Mononuclear cell (primary cell): Measurements from ENCODE around the gene PCDH9. TPM values are rescaled to one million over a fixed set of nuclear protein-coding genes. Genes with fewer than 3 reads are reported as not detected.

Source experiments
- H3K27me3 ChIP-seq: 2 replicates; pipeline ENCODE4 v1.6.0; 2011; ENCODE audit warnings: low read length, control low read depth; ENCODE audit not compliant: insufficient read depth
- H3K4me1 ChIP-seq: 2 replicates; pipeline ENCODE4 v1.5.1; 2011; ENCODE audit warnings: mild to moderate bottlenecking, low read length, control low read depth; ENCODE audit not compliant: insufficient read depth
- H3K4me3 ChIP-seq: 2 replicates; pipeline ENCODE4 v1.5.1; 2011; ENCODE audit warnings: mild to moderate bottlenecking, low read length, moderate library complexity
- H3K9me3 ChIP-seq: 2 replicates; pipeline ENCODE4 v1.5.1; 2011; ENCODE audit warnings: low read depth, mild to moderate bottlenecking, control low read depth, low read length
- total RNA-seq: library from RNA; depleted of rRNA; stranded (reverse); fragments of >200 nt; gene quantifications from one replicate; pipeline ENCODE4 v1.2.3, GENCODE V29; 2012

Gene PCDH9
- total RNA-seq, 1 donor, result 1.5 TPM

DNA sequence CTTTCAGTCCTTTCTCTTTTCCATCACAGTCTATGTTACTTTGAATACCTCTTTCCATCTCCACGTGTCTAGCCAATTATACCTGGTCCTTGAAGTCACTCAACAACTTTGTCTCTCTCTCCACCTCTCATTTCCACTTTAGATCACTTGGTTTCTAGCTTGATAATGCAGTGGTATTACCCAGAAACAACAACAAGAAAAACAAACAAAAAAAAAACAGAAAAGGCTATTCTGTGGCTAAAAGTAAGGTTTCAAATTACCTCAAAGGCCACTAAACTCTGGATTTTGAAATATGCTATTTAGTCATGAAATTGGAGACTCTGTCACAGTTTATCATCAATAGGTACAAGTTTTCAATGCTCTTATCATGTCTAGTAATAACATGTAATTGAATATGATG lies 184.8 kb downstream of the PCDH9 start:
- H3K9me3 ChIP-seq, result no peaks in the 10 kb centered on the region
- H3K4me1 ChIP-seq, result no peaks in the 10 kb centered on the region
- no peaks in the 10 kb centered on the region for H3K27me3 ChIP-seq
- H3K4me3 ChIP-seq, result no peak overlapping the region

DNA sequence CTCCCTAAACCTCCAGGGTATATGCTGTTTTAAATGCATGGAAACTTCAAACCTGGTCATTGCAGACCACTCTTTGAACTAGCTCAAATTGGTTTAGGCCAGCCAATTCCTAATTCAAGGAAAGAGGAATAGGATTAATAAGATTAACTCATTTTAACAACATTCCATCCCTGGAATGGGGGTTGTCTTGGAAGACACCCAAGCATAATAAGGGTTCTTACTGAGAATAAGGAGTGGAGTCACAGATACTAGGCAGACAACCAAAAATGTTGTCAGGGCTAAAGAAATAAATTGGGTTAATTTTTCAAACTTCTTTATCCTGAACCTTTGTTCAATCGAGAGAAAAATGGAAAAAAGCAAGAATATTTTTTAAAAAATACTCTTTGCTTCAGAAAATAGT lies 186.2 kb downstream of the PCDH9 start:
- Histone ChIP-seq H3K4me3 (no peak overlapping the region), H3K4me1 (no peaks in the 10 kb centered on the region), H3K9me3 (no peaks in the 10 kb centered on the region), H3K27me3 (no peaks in the 10 kb centered on the region)

DNA sequence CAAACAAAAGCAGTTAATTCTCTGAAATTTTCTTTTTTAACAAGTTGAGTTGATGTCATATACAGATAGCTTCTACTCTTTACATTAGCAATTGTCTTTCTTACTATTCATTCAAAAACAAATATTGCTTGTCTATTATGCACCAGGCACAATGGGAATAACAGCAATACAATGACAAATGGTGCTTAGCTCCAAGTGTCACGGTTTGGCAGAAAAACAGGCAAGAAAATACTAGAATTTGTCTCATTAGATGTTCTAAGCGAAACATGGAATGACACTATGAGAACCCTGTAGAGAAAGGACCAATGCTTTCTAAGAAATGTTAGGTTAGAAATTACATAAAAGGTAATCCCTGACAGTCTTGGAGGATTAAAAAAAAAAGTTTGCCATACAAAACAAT lies 187.6 kb downstream of the PCDH9 start:
- Histone ChIP-seq H3K9me3 (no peaks in the 10 kb centered on the region), H3K4me3 (no peak overlapping the region), H3K27me3 (no peaks in the 10 kb centered on the region), H3K4me1 (no peaks in the 10 kb centered on the region)

DNA sequence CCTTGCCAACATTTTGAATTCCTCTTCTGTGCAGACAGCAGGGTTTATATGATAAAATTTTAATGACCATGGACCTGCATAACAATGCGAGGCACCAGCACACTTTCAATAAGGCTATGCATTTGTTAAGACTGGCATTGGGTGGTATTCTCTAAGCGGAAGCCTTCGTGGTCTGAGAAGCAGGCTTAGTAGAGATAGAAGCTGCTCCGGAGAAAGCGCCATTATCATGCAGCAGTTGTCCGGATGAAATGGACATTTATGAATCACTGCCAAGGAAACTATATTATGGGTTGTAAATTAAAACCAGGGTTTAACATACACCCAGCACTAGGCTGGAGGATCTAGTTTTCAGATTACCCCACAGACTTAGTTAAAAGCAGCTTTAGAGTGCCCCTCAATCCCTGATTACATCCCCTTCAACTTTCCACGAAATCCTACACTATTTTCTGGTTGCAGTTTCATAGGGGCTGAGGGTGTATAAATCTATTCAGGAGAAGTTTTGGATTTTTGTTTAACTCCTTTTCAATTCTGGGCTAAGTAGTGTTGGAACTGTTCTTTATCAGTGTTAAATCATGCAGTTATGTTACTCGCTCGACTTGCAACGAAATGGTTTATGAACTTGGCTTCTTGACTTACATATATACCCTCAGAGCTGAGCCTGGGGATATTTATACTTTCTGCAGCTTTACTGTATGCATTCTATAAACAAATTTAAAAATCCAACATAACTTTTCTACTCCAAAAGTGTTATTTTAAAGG lies 193.3 kb downstream of the PCDH9 start:
- H3K27me3 ChIP-seq, result no peaks in the 10 kb centered on the region
- H3K9me3 ChIP-seq, result no peaks in the 10 kb centered on the region
- no peaks in the 10 kb centered on the region for H3K4me1 ChIP-seq
- H3K4me3 ChIP-seq, result no peak overlapping the region

DNA sequence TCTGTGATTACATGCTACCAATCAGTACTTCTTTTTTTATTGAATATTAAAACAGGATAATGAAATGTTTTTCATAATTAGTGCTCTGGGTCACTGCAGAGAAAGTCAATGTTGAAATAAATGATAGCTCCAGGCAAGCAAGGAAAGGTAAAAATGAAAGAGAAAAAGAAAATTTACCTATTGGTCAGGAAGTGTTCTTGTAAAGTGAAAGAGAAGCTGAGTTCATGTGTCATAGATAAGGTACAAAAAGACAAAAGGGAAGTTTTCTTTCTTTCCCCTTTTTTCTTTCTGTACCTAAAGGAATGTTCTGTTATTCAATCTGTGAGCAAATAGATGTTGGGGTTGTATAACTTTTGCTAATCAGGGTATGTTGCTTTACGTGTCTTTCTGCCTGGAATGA lies 197.0 kb downstream of the PCDH9 start:
- Histone ChIP-seq H3K4me1 (no peaks in the 10 kb centered on the region), H3K9me3 (no peaks in the 10 kb centered on the region), H3K4me3 (no peak overlapping the region), H3K27me3 (no peaks in the 10 kb centered on the region)

DNA sequence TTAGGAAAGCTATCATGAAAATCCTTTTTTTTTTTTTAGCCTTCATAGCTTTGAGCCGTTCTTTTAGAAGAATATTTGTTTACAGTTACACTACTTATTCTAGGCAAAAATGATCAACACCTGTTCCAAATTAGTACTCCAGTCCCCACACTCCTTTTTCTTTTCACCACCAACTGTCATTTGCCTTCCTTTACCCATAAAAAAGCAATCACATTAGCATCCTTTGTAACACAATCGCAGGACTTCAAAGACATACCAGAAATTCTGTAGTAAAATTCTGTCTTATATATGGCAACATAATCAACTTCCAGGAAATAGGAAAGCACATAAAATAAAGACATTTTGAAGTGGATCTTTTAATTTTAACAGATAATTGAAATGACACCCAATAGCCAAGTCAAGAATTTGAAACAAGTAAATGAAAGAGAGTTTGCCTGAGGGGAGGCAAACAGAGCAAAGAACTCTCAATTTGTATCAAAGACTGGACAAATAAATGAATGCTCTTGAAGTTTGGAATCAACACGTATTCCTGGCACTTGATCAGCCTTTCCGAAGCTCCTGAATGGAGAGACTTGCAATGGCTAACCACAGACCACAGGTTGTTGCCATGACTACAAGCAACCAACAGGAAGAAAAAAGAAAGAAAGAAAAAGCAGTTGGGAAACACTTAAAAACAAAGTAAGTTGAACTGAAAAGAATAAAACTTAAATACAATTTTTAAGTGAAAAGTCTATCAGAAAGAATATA lies 206.8 kb downstream of the PCDH9 start:
- no peaks in the 10 kb centered on the region for H3K4me1 ChIP-seq
- no peaks in the 10 kb centered on the region for H3K9me3 ChIP-seq
- H3K4me3 ChIP-seq, result no peak overlapping the region
- no peaks in the 10 kb centered on the region for H3K27me3 ChIP-seq

DNA sequence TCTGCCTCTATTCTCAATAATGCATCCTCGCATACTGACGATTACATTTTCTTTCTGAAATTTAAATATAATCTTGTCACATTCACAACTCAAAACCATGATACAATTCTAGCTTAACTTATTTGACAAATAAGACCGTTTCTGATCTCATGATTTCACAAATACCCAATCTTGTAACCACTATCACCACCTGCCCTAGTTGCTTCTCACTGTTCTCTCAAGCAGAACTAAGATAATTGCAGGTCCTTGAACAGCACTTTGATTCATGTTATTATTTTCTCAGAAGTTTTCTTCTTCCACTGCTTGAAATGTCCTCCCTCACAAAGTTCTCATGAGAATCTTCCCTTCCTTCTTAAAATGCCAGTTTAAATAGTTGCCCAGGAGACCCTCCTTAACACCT lies 211.4 kb downstream of the PCDH9 start:
- Histone ChIP-seq H3K4me1 (no peaks in the 10 kb centered on the region), H3K9me3 (no peaks in the 10 kb centered on the region), H3K27me3 (no peaks in the 10 kb centered on the region), H3K4me3 (no peak overlapping the region)

DNA sequence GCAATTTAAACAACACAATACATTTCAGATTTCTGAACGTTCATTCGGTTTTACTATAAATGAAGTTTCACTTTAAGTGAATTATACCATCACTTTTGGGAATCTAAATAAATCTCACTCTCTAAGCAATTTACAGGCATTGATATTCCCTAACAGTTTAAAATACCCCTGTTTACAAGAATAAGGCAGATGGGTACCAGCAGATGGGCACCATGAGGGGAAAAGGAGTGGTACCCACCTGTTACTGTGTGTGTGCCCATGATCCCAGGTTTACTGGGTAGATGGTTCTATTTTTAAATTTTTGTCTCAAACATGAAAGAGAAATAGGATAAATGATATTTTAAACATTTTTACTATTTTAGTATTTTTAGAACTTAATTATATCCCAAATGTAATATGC lies 212.9 kb downstream of the PCDH9 start:
- Histone ChIP-seq H3K27me3 (no peaks in the 10 kb centered on the region), H3K4me1 (no peaks in the 10 kb centered on the region), H3K9me3 (no peaks in the 10 kb centered on the region), H3K4me3 (no peak overlapping the region)

DNA sequence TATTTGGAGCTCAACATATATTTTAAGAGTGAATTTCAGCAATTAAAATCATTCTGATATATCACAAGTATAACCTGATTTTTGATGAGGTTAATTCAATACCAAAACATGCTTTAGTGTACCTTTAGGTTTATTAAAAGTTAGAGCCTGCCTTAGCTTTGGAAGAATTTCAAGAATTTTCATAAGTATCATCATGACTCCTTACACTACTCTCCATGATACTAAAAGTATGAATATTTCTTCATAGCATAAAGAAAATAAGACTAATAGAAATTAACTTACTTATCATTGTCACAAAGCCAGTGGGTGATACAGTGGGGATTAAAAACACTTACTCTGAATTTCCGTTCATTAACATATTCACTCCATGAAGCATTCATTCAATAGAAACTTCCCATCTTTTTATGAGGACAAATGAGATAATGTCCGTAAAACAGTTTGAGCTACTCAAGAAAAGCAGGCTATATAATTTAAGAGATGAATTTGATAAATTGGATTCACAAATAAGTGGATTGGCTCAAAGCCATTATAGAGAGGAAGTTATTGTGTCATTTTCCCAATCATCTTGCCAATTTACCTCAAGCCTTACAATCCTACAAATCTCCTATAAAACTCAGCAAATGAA lies 214.0 kb downstream of the PCDH9 start:
- no peaks in the 10 kb centered on the region for H3K27me3 ChIP-seq
- no peaks in the 10 kb centered on the region for H3K9me3 ChIP-seq
- H3K4me1 ChIP-seq, result no peaks in the 10 kb centered on the region
- H3K4me3 ChIP-seq, result no peak overlapping the region

DNA sequence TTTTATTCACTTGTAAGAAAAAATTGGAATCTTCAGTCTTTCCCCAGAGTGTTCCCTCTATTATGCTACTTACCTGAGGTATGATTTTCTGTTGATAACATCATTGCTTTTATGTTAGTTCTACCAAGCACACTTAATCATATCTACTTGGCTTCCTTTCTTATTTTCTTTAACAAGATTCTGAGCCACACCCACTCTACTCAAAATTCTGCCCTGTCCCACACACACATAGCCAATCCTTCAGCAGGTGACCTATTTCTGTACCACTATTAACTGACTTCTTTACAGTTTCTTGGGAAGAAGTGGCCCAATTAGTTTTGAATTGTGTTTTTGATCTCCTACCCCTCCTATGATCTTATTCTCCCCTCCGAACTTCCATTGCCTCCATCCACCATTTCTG lies 215.7 kb downstream of the PCDH9 start:
- peaks cover 1% of the 10 kb centered on the region for H3K9me3 ChIP-seq
- no peak overlapping the region for H3K4me3 ChIP-seq
- no peaks in the 10 kb centered on the region for H3K4me1 ChIP-seq
- no peaks in the 10 kb centered on the region for H3K27me3 ChIP-seq

DNA sequence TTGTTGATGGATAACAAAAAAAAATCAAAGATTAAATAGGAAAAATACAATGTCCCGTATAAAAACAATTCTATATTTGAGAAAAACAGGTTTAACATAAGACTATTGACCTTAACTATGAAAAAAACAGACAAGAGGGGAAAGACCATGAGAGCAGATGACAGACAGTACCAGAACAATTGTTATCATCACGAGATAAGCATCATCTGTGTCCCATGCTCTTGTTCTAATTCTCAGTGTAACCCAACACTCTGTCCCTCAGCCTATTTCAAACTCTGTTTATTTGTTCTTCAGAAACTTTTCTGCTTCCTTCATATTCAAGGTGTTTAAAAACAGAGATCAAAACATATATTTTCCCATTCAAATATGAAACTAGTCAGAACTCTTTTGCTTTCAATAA lies 216.4 kb downstream of the PCDH9 start:
- Histone ChIP-seq H3K4me3 (no peak overlapping the region), H3K9me3 (peaks cover 4% of the 10 kb centered on the region), H3K27me3 (no peaks in the 10 kb centered on the region), H3K4me1 (no peaks in the 10 kb centered on the region)

DNA sequence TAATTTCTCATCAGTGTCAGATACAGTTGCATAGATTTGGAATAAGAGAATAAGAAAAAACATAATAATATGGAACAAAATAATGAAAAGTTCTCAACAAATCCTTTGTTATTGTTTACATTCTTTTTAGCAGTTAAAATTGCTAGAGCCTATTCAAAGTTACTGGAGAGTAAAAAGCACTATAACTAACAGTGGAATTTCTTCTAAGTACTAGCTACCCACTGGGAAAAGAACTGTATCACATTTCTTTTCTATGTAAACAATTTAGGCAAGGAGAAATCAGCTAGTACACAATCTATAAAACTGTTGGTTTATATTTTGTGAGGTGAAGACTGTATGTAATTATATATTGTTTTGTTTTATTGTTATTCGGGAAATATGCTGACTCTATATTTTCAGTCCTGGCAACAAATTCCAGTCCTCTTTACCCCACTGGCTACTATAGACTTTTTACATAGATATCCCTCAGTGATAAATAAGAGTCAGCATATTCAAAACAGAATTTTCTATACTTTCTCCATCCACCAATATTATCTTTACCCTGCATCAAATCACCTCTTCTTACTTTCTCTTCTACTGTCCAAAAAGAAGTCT lies 222.0 kb downstream of the PCDH9 start:
- no peaks in the 10 kb centered on the region for H3K4me1 ChIP-seq
- H3K27me3 ChIP-seq, result no peaks in the 10 kb centered on the region
- no peak overlapping the region for H3K4me3 ChIP-seq
- H3K9me3 ChIP-seq, result peaks cover 4% of the 10 kb centered on the region

DNA sequence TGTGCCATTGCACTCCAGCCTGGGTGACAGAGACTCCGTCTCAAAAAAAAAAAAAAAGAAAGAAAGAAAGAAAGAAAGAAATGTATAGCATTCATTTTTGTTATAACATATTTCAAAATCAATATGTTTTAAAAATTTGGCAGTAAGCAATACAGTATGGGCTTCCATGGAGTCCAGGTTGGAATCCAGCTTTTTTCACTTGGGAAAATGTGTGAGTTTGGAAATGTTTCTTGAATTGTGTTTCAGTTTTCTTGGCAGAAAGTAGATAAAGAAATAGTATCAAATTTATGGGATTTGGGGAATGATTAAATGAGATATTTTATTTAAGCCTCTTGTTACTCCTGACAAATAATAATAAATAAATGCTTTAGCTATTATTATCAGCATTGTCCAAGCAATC lies 225.6 kb downstream of the PCDH9 start:
- Histone ChIP-seq H3K4me1 (no peaks in the 10 kb centered on the region), H3K27me3 (no peaks in the 10 kb centered on the region), H3K4me3 (no peak overlapping the region), H3K9me3 (peaks cover 4% of the 10 kb centered on the region)

DNA sequence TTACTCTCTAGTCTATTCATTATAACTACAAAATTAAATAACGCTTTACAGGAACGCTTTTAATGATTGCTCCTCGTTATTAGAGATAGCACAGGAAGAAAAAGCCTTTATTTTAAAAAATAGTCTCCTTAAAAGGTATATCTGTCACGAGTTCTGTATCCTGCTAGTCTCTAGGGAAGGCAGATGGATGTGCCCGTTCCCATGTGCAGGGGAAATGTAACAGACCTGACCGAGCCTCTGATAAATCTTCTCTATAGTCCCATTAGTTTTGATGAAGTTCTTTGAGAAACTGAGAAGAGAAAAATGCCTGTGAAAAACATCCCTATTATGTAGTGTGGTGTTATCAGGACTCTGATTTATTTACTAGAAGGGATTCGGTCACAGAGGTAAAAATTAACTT lies 226.4 kb downstream of the PCDH9 start:
- H3K4me1 ChIP-seq, result no peaks in the 10 kb centered on the region
- H3K9me3 ChIP-seq, result no peaks in the 10 kb centered on the region
- no peak overlapping the region for H3K4me3 ChIP-seq
- no peaks in the 10 kb centered on the region for H3K27me3 ChIP-seq

DNA sequence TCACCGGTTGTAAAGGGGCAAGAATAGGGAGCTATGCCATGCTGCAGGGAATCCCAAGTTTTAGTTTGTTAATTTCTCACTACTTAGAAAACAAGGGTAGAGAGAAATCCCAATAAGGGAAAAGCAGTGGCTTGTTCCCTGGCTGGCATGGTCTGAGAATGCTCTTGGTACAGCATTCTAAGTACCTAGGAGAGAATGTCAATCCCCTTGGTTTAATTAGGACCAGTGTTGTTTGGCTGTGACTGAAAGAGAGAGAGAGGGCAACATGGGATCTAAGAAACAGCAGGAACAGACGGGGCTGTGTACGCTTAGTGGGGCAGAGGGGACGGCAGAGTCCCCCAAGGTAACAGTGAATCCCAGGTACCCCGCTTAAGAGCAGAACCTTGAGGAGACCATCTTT lies 228.8 kb downstream of the PCDH9 start:
- Histone ChIP-seq H3K4me1 (peaks cover 5% of the 10 kb centered on the region), H3K9me3 (no peaks in the 10 kb centered on the region), H3K4me3 (no peak overlapping the region), H3K27me3 (no peaks in the 10 kb centered on the region)
